Astrocyte (in vitro differentiated cells and primary cell): ENCODE measurements around the gene EXOSC5. TPM values are rescaled to one million over a fixed set of nuclear protein-coding genes. Genes with fewer than 3 reads are reported as not detected.

Experiments used
- DNase-seq: peaks from one replicate; pipeline ENCODE4 v3.0.0-alpha.2; 2010; ENCODE audit warnings: low read depth
- FAIRE-seq: peaks from 2 replicates; lab custom pipeline; 2011; peaks lifted over from hg19 to GRCh38; lab: Jason Lieb, UNC
- H2AFZ ChIP-seq: 2 replicates; pipeline ENCODE4 v1.6.0; 2012; ENCODE audit warnings: low read depth, low read length, inconsistent platforms
- H3K27ac ChIP-seq: 2 replicates; pipeline ENCODE4 v1.5.1; 2011; ENCODE audit warnings: low read depth, low read length, inconsistent platforms
- H3K27me3 ChIP-seq: 2 replicates; pipeline ENCODE4 v1.6.0; 2011; ENCODE audit warnings: low read length, inconsistent platforms; ENCODE audit not compliant: insufficient read depth
- H3K36me3 ChIP-seq: 2 replicates; pipeline ENCODE4 v1.5.1; 2011; ENCODE audit warnings: low read length, inconsistent platforms; ENCODE audit not compliant: insufficient read depth
- H3K4me1 ChIP-seq: 2 replicates; pipeline ENCODE4 v1.5.1; 2011; ENCODE audit warnings: low read length, inconsistent platforms; ENCODE audit not compliant: insufficient read depth
- H3K4me2 ChIP-seq: 2 replicates; pipeline ENCODE4 v1.6.0; 2012; ENCODE audit warnings: low read length, inconsistent platforms
- H3K4me3 ChIP-seq: 2 replicates; pipeline ENCODE4 v1.5.1; 2011; ENCODE audit warnings: low read depth, mild to moderate bottlenecking, low read length, inconsistent platforms; ENCODE audit not compliant: insufficient read depth
- H3K79me2 ChIP-seq: 2 replicates; pipeline ENCODE4 v1.6.0; 2012; ENCODE audit warnings: mild to moderate bottlenecking, low read length, inconsistent platforms; ENCODE audit not compliant: insufficient read depth
- H3K9ac ChIP-seq: 2 replicates; pipeline ENCODE4 v1.6.0; 2012; ENCODE audit warnings: mild to moderate bottlenecking, low read length, inconsistent platforms
- H3K9me3 ChIP-seq: 2 replicates; pipeline ENCODE4 v1.5.1; 2012; ENCODE audit warnings: low read depth, mild to moderate bottlenecking, low read length, inconsistent platforms; ENCODE audit not compliant: insufficient read depth
- H4K20me1 ChIP-seq: 2 replicates; pipeline ENCODE4 v1.6.0; 2012; ENCODE audit warnings: low read length, inconsistent platforms; ENCODE audit not compliant: insufficient read depth
- H3K27ac Mint-ChIP-seq: one replicate; pipeline ENCODE4 v1.8.0; 2021; ENCODE audit warnings: mild to moderate bottlenecking, mixed read lengths; ENCODE audit not compliant: unreplicated experiment
- H3K27me3 Mint-ChIP-seq: one replicate; pipeline ENCODE4 v1.8.0; 2021; ENCODE audit warnings: low read depth, mixed read lengths; ENCODE audit not compliant: unreplicated experiment
- H3K36me3 Mint-ChIP-seq: one replicate; pipeline ENCODE4 v1.8.0; 2021; ENCODE audit warnings: low read depth, mixed read lengths; ENCODE audit not compliant: unreplicated experiment
- H3K4me1 Mint-ChIP-seq: one replicate; pipeline ENCODE4 v1.8.0; 2021; ENCODE audit warnings: low read depth, mixed read lengths; ENCODE audit not compliant: unreplicated experiment
- H3K4me3 Mint-ChIP-seq: one replicate; pipeline ENCODE4 v1.8.0; 2021; ENCODE audit warnings: mild to moderate bottlenecking, moderate library complexity, mixed read lengths; ENCODE audit not compliant: unreplicated experiment
- H3K9me3 Mint-ChIP-seq: one replicate; pipeline ENCODE4 v1.8.0; 2021; ENCODE audit warnings: mild to moderate bottlenecking, mixed read lengths; ENCODE audit not compliant: unreplicated experiment
- EZH2 ChIP-seq: IDR thresholded peaks from 2 replicates; pipeline ENCODE4 v1.6.1; 2012; ENCODE audit warnings: mild to moderate bottlenecking, low read length, inconsistent platforms; ENCODE audit not compliant: insufficient read depth
- total RNA-seq: library from RNA; stranded (reverse); gene quantifications from 2 replicates; pipeline ENCODE4 v1.2.1, GENCODE V29; 2021
- TF ChIP-seq, protein P1 (sequence below): IDR thresholded peaks from 2 replicates; pipeline ENCODE4 v1.5.1; 2011; ENCODE audit warnings: low read depth, mild to moderate bottlenecking, inconsistent platforms, low read length, moderate library complexity; ENCODE audit not compliant: insufficient read depth

The EXOSC5 gene
- total RNA-seq, 1 donor from 2014 or later, result 18.3 TPM

DNA sequence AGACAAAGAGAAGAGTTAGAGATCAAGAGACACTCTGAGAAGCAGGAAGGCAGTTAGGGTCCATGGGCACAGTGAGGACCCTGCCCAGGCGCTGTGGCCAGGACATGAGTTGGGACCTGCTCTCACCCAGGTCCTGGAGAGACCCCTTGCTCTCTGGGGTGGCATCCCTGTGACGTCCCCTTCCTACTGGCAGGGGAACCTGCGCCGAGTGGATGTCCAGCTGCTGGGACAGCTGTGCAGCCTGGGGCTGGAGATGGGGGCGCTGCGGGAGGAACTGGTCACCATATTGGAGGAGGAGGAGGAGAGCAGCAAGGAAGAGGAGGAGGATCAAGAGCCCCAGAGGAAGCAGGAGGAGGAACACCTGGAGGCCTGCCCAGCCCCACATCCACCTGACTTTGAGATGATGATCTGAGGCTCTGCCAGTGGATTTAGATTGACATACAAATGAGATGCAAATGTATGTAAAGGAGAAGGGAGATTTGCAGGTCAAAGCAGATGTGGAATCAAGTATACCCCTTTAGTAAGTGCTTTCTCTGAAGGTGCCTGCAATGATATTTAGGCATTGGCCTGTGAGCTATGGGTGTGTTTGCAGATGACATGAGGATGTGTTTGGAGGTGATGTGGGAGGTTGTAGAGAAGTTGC, 46.8 kb upstream of the EXOSC5 start:
- peaks cover 3% of the 10 kb centered on the region for H3K4me1 ChIP-seq
- Mint-ChIP-seq H3K9me3 (no peaks in the 10 kb centered on the region), H3K4me1 (no peaks in the 10 kb centered on the region), H3K27me3 (peaks cover 27% of the 10 kb centered on the region), H3K27ac (no peak overlapping the region), H3K36me3 (no peaks in the 10 kb centered on the region), H3K4me3 (no peak overlapping the region)
- no peak overlapping the region for H3K27ac ChIP-seq
- H2AFZ ChIP-seq, result no peak overlapping the region
- no peak for FAIRE-seq
- no peak overlapping the region for H3K4me2 ChIP-seq
- DNase-seq, result no peak
- H3K9ac ChIP-seq, result no peak overlapping the region
- no peaks in the 10 kb centered on the region for H3K36me3 ChIP-seq
- H3K79me2 ChIP-seq, result peaks cover under 1% of the 10 kb centered on the region
- H4K20me1 ChIP-seq, result no peaks in the 10 kb centered on the region
- no peak overlapping the region for H3K4me3 ChIP-seq
- peaks cover 2% of the 10 kb centered on the region for H3K27me3 ChIP-seq
- no peak for TF ChIP-seq EZH2
- TF ChIP-seq, protein P1, sequence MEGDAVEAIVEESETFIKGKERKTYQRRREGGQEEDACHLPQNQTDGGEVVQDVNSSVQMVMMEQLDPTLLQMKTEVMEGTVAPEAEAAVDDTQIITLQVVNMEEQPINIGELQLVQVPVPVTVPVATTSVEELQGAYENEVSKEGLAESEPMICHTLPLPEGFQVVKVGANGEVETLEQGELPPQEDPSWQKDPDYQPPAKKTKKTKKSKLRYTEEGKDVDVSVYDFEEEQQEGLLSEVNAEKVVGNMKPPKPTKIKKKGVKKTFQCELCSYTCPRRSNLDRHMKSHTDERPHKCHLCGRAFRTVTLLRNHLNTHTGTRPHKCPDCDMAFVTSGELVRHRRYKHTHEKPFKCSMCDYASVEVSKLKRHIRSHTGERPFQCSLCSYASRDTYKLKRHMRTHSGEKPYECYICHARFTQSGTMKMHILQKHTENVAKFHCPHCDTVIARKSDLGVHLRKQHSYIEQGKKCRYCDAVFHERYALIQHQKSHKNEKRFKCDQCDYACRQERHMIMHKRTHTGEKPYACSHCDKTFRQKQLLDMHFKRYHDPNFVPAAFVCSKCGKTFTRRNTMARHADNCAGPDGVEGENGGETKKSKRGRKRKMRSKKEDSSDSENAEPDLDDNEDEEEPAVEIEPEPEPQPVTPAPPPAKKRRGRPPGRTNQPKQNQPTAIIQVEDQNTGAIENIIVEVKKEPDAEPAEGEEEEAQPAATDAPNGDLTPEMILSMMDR, result no peak
- no peaks in the 10 kb centered on the region for H3K9me3 ChIP-seq

GRCh38 chr19:41442473-41443355, 45.6 kb upstream of the EXOSC5 start, which contains the start of gene ERICH4:
TSS of gene ERICH4 (plus strand) at chr19:41443156. CDS start at chr19:41443170, 14 bp downstream.
- Histone ChIP-seq H3K36me3 (no peaks in the 10 kb centered on the region), H3K4me1 (peaks cover 5% of the 10 kb centered on the region), H3K4me3 (no peak within 1 kb of the TSS), H4K20me1 (no peaks in the 10 kb centered on the region), H3K27ac (no peak within 1 kb of the TSS), H3K9me3 (no peaks in the 10 kb centered on the region), H2AFZ (no peak within 1 kb of the TSS), H3K9ac (no peak within 1 kb of the TSS), H3K27me3 (no peaks in the 10 kb centered on the region), H3K4me2 (no peak within 1 kb of the TSS), H3K79me2 (peaks cover 13% of the 10 kb centered on the region)
- Mint-ChIP-seq H3K9me3 (no peaks in the 10 kb centered on the region), H3K4me1 (peaks cover 1% of the 10 kb centered on the region), H3K27me3 (peaks cover 23% of the 10 kb centered on the region), H3K4me3 (no peak within 1 kb of the TSS), H3K27ac (no peak within 1 kb of the TSS), H3K36me3 (peaks cover under 1% of the 10 kb centered on the region)
- no peak for FAIRE-seq
- TF ChIP-seq, protein P1, result no peak
- TF ChIP-seq EZH2, result no peak
- no peak for DNase-seq
